ENCODE data around the gene PPME1. TPM values are rescaled to one million over a fixed set of nuclear protein-coding genes. Genes with fewer than 3 reads are reported as not detected.

The PPME1 gene
- total RNA-seq, 1 donor from 2014 or later, result 63.2 TPM

DNA sequence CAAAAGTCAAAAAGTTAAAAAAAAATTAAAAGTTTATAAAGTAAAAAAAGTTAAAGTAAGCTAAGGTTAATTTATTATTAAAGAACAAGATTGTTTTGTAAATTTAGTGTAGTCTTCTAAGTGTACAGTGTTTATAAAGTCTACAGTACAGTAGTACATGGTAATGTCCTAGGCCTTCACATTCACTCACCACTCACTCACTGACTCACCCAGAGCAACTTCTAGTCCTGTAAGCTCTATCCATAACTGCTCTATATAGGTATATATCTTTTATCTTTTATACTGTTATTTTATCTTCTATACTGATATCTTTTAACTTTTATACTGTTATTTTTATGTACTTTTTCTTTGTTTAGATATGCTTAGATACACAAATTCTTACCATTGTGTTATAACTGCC is 11.4 kb upstream of the PPME1 start:
- no peak for DNase-seq (ENCODE audit: low spot score)

DNA sequence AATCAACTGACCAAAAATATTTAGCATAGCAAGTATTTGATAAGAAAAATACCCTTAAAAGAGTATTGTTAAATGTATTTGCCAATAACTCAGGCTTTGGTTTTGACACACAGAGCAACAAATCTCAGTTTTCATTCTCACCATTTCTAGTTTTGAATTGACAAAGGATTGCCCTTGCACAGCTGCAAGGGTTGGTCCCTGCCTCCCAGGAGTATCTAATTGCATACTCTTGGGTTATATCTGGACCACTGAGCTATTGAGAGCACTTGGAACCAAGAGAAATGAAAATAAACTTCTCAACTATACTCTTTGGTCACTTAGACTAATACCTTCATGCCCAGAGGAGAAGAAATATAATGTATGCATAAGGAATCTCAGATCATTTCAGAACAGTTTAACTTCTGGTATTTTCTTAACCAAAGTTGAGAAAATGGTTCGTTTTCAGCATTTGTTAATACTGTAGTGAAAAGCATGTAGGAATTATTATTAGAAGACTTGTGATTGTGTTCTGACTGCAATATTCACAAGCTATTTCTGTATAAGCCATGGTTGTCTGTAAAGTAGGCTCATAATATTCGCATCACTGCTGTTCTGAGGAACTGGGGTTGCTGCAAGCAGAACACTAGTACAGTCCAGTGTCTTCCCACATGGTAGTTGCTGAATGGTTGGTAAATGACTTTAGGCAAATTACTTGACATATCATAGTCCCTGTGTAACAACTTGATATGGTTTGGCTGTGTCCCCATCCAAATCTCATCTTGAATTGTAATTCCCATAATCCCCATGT is 8.2 kb upstream of the PPME1 start:
- DNase-seq (ENCODE audit: low spot score), result no peak

DNA sequence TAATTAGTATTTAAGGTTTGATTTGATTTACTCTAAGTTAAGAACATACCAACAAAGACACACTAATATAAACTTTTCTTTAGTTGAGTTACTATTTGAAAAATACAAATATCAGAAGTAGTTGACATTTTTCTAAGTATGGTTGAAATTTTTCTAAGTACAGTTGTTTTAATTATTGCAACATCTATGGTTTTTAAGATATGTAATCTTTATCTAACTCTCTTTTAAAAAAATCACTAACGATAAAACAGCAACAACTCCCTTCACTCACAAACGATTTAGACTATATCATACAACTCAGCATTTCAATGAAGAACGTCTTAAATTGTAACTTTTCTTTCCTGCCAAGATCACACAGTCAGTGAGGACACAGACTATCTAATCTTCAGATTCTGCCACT is 2.3 kb upstream of the PPME1 start:
- DNase-seq (ENCODE audit: low spot score), result no peak

DNA sequence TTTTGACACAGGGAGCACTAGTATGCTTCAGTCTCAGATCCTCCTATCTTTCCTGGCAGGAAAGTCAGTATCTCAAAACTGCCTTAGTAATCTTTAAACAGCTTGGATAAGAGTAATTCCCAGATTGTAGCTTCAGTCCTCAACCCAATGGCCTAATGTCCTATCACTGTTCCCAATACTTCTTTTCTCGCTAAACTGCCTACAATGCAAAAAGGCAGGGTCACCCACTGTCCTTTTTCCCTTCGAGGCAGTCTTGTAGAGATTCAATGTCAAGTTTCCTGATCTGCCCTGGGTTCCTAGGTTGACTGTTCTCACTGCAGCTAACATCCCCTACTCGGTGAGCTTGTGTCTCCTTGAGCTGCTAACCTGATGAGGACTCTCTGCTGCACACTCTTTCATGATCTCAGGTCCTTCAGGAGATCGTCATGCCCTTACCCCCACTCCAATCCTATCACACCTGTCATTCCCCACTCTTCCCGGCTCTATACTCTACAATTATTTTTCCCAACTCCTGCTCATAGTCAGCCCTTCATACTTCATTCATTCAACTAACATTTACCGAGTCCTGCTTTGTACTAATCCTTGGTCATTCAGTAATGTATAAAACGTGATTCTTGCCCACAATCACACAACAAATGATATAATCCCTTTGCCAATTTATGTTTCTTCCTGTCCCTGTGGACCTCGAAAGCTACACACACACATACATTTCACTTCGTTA is 1.2 kb upstream of the PPME1 start:
- no peak for DNase-seq (ENCODE audit: low spot score)

DNA sequence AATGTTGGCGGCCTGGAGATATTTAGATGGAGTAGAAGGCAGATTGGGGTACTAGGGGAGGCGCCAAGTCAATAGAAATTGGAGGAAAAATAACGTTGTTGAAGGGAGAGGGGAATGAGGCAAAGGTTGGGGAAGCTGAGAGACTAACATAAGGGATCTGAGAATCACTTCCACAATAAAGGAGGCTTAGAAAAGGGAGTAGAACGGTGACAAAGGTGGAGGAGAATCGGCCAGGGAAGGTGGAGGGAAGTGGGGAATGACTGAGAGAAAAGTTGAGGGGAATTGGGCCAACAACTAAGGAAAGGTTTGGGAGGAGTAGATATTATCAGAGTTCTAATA is 510 bp downstream of the PPME1 start:
- DNase-seq (ENCODE audit: low spot score), result no peak

DNA sequence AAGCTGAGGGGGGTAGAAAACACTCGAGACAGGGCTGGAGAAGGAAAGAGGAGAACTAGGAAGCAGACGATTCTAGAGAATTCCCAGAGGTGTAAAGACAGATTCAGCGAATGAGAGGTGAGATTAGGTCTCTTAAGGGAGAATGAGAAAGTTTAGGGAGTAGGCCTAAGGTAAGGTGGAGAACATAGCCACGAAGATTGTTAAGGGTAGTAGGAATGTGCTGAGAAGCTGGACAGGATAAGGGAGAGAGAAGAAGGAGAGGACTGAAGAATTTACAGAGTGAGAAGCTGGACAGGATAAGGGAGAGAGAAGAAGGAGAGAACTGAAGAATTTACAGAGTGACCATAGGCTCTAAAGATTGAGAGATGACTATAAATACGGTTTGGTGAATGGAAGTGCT is 908 bp downstream of the PPME1 start:
- no peak for DNase-seq (ENCODE audit: low spot score)

DNA sequence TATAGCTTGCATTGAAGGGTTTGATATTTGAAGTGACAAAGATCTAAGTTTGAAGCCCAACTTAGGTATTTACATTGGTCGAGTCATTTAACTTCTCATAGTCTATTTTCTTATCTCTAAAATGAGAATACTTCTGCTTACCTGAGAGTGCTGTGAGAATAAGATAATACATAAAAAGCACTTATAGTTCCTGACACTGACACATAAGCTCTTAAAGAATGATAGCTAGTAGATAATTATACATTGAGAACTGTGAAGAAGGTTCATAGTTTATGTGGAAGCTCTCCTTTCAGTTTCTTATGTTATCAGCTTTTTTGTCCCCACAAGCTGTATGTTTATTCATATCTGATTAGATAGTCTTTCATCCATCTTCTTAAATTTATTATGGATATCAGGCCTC is 4.8 kb downstream of the PPME1 start:
- DNase-seq (ENCODE audit: low spot score), result no peak

DNA sequence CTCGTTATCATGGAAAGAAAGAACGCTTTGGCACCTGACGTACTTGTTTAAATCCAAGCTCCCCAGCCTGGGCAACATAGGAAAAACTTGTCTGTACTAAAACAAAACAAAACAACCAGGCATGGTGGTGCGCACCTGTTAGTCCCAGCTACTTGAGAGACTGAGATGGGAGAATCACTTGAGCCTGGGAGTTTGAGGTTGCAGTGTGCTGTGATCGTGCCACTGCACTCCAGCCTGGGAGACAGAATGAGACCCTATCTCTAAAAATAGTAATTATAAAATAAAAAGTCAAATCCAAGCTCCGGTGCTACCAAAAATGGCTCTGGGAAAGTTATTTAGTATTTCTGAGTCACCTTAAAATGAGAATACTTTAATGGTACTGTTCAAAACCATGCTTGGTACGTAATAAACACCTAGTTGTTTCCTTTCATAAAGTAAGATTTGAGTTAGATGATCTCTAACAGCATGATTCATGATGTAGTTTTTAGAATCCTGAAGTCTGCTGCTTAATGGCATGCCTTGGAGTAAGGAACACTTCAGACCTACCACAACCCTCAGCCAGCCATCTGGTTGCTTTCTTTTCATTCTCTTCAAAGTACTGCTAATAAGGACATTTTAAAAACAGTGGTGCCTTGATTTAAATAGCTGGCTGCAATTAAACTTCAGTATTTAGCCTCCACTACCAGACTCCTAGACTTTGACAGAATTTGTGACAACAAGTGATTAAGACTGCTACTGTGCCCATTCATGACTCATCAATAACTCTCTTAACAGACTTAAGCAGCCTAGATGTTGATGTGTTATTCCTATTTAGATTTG is 8.4 kb downstream of the PPME1 start:
- no peak for DNase-seq (ENCODE audit: low spot score)

DNA sequence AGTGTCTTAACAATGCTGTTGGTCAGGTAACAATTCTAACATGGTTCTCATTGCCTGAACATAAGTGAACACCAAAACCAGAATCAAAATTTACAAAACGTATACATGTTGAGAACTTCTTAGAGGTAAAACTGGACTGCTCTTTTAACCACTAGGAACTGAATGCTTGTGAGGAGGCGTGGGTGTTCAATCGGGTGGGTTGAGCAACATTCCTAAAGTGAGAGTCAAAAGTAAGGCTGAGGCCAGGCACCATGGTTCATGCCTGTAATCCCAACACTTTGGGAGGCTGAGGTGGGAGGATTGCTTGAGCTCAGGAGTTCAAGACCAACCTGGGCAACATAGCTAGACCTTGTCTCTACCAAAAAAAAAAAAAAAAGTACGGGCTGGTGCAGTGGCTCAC is 11.5 kb downstream of the PPME1 start:
- no peak for DNase-seq (ENCODE audit: low spot score)

DNA sequence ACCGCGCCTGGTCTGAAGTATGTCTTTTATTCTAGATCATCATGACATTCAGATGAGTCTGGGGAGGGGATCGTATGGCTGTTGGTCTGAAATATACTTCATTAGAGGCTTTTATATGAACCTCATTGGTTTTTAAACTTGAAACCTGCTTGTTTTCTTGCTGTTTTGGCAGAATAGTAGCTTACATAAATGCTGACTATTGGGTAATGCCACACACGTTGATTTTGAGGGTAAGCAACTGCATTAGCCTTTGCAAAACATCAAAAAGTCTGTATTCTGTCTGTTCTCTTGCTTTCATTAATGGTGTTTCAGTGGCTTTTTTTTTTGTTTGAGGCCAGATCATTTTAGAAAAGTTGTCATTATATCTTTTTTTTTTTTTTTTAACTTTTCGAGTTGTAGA is 14.2 kb downstream of the PPME1 start:
- no peak for DNase-seq (ENCODE audit: low spot score)

DNA sequence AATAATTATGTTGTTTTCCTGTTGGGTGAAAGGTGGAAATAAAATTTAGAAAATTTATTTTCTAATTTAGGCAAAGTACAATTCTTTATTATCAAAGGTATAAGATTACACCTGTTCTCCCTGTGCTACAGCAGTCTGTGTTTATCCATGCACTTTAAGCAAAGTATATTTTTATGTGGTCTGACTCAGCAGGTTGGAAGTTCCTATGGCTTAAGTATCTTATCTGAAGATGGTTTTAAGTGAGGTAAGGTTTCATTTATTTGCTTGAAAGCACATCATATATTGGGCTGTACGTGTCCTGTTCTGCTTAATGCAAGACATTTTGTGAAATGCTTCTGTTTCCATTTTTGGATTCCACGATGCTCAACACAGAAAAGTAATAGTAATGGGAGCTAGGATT is 14.6 kb downstream of the PPME1 start:
- DNase-seq (ENCODE audit: low spot score), result no peak

DNA sequence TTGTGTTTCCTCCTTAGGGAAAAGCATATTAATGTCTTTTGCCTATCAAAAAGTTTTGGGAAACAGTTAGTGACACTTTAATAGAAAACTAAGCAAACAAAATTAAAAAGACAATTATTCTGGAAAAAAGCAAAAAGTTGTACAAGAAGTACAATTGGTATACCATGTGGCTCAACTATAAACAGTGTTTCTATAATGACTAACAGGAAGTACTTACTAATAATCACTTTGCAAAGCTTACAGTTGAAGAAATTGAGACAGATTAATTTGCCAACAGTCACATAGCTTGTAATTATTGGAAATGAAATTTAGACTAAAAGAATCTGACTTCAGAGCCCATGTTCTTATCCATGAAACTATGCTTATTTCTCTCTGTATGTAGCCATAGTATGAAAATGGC is 24.7 kb downstream of the PPME1 start:
- no peak for DNase-seq (ENCODE audit: low spot score)

DNA sequence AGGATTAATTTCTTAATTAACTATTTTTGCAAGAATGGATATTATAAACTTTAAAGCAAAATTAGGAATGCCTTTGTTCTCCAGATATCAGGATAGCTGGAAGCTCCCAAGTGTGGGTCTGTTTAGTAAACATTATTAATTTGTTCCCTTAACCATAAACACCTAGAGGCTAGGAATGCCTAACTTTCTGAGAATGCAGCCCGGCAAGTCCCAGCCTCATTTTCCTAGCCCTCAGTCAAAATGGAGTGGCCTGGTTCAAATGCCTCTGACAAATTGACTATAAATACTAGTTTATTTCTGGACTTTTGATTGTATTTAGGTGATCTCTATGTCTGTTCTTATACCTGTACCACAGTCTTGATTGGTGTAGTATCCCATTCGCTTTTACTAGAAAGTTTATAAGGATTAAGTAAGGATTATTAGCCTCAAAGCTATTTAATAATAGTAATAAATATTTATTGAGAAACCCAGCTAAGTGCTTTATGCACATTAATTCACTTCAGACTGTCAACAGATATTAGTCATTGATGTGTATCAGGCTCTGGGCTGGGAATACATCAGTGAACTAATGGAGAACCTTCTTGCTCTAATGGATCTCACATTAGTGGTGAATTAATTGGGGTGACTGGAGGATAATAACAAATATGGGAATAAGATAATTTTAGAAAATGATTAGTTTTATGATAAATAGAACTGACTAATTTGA is 25.8 kb downstream of the PPME1 start:
- DNase-seq (ENCODE audit: low spot score), result no peak

DNA sequence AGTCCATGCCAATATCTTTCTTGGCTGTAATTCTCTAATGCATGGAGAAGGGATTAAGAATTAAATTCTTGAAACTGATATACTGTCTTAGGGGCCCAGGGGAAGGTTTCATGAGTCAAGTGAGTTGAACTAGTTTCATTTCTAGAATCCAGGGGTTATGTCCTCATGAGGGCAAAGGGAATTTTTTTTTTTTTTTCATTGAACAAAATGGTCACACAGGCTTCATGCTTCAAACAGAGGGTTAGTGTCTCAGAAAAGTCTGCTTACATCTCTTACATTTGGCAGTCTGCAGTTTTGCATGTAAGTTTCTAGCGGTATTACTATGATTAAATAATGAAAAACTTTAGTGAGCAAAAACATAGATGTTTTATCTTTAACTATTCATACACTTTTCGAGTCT is 32.9 kb downstream of the PPME1 start:
- DNase-seq (ENCODE audit: low spot score), result no peak

DNA sequence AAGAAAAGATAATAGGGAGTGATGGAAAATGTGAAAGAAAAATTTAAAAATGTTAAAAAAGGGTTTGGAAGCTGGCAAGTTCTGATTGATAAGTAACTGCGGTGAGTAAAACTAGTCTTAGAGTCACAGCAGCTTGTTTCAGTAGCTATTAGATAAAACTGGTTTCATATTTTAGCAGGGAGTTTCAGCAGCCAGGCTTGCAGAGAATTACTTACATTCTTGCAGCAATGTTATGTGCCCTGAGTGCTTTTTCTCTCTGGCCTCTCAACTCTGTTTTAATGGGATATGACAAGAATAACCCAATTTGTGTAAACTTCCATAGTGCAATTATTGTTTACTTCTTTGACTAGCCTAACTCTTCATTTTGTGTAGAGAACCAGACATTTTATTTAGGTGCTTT is 33.6 kb downstream of the PPME1 start:
- DNase-seq (ENCODE audit: low spot score), result no peak

DNA sequence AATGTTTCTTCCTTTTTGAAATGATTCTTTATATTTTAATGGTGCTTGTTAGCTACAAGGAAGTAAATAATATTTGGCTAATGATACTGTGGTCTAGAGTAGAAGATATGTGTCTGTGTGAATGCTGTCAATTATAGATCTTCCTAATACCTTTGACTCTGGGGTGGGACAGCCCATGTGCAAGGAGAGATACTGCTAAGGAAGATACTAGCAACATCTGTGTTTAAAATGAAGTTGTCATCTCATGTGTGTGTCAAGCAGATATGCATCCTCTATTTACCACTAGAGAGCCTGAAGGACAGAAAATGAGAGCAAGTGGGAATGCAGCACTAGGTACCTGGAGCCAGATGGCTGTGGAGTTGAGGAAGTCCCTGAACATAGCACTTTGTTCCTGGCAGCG is 34.1 kb downstream of the PPME1 start:
- no peak for DNase-seq (ENCODE audit: low spot score)

DNA sequence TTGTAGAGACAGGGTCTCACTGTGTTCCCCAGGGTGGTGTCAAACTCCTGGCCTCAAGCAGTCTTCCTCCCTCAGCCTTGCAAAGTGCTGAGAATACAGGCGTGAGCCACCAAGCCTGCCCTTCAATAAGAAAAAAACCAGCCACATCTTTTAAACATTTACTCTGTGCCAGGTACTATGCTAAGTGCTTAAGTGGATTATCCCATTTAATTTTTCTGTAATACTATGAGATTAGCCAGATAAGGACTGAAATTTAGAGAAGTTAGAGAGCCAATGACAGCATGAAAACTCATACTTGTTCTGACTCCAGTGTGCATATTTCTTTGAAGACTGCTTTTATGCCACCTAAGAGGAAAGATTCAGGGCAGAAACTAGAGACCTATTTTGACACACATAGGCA is 35.7 kb downstream of the PPME1 start:
- no peak for DNase-seq (ENCODE audit: low spot score)

DNA sequence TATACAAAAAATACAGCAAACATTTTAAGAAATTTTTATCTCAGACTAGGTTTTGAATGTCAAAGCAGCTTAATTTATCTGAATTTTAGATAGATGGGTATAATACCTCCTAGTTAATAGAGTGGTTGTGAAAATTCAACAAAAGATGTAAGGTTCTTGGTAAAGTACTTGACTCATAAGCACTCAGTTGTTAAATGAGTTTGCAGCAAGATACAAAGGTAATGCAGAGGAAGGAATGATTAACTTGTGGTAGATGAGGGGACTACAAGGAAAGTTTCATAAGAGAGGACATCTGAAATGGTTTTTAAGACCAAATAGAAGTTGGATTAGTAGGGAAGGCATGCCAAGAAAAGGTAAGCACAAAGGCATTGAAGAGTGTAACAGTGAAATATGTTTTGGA is 37.4 kb downstream of the PPME1 start:
- DNase-seq (ENCODE audit: low spot score), result no peak

DNA sequence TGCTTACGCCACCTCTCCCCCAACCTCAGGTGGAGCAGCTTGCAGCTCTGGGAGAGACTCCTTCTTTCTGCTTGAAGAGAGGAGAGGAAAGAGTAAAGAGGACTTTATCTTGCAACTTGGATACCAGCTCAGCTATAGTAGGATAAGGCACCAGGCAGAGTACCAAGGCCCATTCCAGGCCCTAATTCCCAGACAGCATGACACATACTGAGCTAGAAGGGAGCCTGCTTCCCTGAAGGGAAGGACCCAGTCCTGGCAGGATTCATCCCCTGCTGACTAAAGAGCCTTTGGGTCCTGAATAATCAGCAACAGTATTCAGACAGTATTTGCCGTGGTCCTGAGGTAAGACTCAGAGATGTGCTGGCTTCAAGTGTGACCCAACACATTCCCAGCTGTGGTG is 41.4 kb downstream of the PPME1 start:
- no peak for DNase-seq (ENCODE audit: low spot score)

DNA sequence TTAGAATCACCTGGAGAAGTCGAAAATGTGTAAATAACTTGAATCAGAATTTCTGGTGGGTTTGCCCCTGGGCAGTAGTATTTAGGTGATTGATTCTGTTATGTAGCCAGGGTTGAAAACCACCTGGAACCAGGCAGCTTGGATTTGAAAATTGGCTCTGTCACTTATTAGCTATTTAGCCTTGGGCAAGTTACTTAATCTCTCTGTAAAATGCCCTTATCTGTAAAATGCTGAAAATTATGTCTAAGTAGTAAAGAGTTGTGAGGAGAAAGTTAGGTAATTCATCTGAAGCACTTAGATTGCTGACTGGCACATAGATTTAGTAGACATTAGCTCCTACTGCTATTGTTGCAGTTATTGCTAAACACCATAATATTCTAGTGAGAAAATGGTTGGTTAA is 49.3 kb downstream of the PPME1 start:
- DNase-seq (ENCODE audit: low spot score), result no peak

DNA sequence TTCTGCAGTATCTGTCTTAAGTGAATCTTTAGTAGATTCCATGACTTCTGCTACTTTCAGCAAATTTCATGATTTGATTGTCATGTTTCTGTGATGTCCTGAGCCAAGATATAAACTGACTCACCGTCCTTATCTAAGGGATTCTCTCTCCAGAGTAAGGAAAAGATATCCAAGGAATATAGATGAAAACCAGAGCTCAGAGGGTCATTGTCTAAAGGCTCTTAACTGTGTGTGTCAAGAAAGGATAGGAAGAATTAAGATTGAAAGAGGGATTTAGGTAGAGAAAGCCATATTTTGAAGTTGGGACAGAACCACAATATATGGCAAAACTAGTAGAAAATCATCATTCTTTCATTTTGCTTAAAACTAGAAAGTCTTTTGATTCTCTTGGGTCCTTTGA is 50.7 kb downstream of the PPME1 start:
- DNase-seq (ENCODE audit: low spot score), result no peak

DNA sequence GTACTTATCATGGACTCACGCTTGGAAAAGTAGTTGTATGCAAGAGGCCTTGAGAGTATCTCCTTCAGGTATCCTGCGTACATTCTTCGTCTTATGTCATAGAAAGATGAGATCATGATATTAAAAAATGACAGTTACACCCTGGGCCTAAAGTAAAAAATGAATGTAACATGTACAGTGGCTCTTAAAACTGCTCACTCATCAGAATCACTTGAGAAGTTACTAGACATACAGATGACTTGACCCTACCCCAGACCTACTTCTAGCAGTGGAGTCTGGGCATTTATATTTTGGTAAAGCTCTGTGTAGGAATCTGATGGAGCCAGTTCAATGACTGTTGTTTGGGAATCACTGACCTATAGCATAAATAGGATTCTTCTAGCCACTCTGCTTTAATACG is 54.5 kb downstream of the PPME1 start:
- no peak for DNase-seq (ENCODE audit: low spot score)
